NCI-H446 (cell line): ENCODE results near the gene CASR.
A peak's percentile ranks its signal among the peaks of the same experiment; 100 is the strongest.
"Not testable (repeated sequence)": the region's sequence is repeated elsewhere in the genome, so short reads cannot be mapped to it uniquely, and the experiment has no call there.

ENCODE experiments used
- DNase-seq, 2 experiments: peaks; one replicate each; lab custom pipeline; 2025; lab: John Stamatoyannopoulos, UW

Gene CASR, protein sequence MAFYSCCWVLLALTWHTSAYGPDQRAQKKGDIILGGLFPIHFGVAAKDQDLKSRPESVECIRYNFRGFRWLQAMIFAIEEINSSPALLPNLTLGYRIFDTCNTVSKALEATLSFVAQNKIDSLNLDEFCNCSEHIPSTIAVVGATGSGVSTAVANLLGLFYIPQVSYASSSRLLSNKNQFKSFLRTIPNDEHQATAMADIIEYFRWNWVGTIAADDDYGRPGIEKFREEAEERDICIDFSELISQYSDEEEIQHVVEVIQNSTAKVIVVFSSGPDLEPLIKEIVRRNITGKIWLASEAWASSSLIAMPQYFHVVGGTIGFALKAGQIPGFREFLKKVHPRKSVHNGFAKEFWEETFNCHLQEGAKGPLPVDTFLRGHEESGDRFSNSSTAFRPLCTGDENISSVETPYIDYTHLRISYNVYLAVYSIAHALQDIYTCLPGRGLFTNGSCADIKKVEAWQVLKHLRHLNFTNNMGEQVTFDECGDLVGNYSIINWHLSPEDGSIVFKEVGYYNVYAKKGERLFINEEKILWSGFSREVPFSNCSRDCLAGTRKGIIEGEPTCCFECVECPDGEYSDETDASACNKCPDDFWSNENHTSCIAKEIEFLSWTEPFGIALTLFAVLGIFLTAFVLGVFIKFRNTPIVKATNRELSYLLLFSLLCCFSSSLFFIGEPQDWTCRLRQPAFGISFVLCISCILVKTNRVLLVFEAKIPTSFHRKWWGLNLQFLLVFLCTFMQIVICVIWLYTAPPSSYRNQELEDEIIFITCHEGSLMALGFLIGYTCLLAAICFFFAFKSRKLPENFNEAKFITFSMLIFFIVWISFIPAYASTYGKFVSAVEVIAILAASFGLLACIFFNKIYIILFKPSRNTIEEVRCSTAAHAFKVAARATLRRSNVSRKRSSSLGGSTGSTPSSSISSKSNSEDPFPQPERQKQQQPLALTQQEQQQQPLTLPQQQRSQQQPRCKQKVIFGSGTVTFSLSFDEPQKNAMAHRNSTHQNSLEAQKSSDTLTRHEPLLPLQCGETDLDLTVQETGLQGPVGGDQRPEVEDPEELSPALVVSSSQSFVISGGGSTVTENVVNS

GRCh38 chr3:122183521-122183892, at the start of gene CASR:
TSS of gene CASR (plus strand) at chr3:122183668. CDS start at chr3:122254190, 70,522 bp downstream.
- DNase-seq, result no peak

GRCh38 chr3:122146466-122146865, 37.0 kb upstream of the CASR start:
- DNase-seq, result no peak

DNA sequence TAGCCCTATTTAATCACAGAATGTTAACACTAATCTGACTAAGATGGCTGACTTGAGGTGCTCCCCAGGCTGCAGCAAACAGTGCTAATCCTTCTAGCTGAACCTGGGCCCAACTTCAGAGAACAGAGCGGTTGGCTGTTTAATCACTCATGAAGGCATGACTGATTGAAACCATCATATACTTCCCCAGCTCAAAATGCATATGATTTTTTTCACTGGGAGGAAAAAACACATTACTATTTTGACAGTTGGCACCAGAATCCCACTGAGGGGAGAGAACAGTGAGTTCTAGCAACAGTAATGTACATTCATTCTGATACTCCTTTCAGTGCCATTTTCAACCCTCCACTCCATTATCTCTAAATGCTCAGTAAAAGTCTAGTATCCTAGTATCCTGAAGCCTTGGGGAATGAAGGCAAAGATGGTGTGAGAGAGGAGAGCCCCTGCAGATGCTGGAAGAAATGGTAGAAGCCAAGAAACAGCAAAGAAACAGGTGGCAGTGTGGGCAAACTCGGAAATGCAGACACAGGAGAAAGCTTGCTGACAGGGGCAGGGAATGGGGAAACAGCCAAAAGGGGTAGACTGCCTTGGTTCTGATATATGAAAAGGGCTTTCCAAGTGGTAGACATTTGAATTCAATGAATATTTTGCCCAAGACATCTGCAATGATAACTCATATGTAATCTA, 34.4 kb upstream of the CASR start:
- no peak for DNase-seq

DNA sequence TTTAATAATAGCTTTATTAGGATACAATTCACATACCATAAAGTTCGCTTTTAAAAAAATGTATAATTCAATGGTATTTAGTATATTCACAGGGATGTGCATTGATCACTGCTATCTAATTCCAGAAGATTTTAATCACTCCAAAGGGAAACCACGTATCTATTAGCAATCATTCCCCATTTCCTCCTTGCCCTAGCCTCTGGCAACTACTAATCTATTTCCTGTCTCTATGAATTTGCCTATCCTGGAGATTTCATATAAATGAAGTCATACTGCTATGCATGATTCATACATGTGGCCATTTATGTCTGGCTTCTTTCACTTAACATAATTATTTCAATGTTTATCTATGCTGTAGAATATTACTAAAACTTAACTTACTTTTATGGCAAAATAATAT, 32.0 kb upstream of the CASR start:
- no peak for DNase-seq

- not testable (repeated sequence) for DNase-seq
Measured at GRCh38 chr3:122164983-122165382, 18.5 kb upstream of the CASR start.

DNA sequence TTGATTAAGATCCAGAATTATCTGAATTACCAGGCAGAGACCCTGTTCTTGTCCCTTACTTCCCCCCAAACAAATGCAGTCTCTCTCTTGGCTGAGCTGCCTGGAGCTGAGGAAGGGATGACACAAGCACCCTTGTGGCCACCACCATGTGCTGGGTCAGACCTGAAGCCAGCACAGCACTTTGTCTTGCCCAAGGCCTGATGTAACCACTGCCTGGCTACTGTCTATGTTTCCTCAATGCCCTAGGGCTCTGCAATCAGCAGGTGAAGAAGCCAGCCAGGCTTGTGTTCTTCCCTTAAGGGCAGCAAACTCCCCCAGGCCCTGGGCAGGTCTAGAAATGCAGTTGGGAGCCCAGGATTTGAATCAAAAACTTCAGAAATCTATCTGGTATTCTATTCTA, 15.8 kb upstream of the CASR start:
- no peak for DNase-seq

DNA sequence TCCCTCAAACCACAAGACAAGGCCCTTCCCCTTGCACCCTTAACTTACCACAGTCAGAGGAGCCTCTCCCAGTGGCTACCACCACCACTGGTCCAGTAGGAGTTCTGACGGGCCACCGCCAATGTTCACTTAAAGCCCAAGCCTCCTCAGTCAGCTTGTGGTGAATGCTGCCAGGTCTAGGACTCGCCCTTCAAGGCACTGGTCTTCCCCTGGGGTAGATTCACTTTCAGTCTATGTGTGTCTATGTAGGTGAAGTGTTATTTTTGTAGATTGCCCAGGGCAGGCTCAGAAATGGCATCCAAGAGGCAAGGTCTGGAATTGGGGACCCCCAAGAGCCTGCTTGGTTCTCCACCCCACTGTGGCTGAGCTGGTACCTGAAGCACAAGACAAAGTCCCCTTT, 15.4 kb upstream of the CASR start:
- DNase-seq, result no peak

DNA sequence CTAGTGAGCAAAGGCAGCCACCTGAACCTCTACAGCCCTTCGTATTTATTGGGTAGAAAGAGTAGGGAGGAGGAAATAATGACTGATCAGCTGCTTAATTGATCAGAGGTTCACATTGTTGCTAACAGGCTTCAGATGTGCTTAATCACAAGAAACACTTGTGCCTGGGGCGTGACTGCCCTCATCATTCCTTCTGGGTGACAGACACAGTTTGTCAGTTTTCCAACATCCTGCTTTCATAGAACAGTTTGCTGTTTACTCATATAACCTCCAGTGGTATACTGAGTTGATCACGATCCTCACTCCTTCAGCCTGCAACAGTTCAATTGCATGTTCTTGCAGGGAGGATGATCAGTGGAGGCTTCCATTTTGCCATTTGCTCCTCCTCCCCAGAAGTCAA, 13.6 kb upstream of the CASR start:
- no peak for DNase-seq

GRCh38 chr3:122171361-122171760, 12.1 kb upstream of the CASR start:
- not testable (repeated sequence) for DNase-seq

DNA sequence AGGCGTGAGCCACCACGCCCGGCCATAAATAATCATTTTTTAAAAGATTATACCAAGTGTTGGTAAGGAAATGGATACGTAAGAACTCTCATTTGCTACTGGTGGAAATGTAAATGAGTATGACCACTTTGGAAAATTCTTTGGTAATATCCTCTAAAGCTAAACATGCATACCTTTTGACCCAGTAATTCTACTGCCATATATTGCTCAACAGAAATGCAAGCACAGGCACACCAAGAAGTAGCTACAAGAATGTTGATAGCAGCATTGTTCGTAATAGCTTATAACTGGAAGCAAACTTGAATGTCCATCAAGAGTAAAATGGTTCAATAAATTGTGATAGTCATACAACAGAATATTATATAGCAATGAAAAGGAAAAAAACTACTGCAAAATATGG, 4.8 kb upstream of the CASR start:
- DNase-seq, result no peak

DNA sequence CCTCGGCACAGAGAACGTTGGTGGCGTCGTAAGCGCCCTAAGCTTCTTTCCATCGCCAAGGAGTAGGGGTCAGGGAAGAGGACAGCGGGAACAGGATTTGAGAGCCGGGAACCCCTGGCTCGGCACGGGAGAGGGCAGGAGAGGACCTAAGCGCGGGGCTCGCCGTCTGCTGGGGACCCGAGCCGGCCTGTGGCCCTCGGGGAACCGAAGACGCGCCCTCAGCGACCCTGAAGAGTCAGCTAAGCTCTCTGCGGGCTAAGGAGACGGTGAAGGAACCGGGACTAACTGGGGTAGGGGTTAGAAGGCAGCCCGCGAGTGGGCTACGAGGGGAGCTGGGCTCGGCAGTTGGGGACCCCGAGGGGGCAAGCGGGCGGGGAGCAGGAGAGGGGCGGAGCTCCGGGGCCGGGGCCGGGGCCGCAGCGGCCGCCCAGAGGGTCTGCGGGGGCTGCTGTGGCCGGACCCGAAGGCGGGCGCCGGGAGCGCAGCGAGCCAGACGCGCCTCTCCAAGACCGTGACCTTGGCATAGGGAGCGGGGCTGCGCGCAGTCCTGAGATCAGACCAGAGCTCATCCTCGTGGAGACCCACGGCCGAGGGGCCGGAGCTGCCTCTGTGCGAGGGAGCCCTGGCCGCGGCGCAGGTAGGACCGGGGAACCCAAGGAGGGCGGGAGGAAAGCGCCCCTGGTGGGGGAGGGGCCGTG, 574 bp downstream of the CASR start:
- no peak for DNase-seq

GRCh38 chr3:122184591-122184929, 1.1 kb downstream of the CASR start:
- DNase-seq, result no peak

DNA sequence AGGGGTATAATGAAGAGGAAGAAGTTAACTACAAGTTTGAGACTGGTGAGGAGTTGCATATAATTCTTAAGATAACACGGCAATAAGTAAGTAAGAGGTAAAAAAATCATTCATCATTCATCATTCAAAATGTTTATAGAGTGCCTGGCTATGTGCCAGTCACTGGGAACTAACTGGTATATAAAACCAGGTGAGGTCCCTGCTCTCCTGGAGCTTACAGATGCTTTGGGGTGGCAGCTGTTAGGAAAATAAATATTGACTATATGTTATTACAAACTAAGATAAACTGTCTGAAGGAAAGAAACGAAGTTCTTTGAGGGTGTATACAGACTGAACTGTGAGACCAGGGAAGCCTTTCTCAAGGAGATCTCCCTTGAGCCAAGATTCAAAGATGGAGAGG, 2.9 kb downstream of the CASR start:
- no peak for DNase-seq

- DNase-seq, result no peak
Measured at GRCh38 chr3:122188737-122189136, 5.3 kb downstream of the CASR start.

DNA sequence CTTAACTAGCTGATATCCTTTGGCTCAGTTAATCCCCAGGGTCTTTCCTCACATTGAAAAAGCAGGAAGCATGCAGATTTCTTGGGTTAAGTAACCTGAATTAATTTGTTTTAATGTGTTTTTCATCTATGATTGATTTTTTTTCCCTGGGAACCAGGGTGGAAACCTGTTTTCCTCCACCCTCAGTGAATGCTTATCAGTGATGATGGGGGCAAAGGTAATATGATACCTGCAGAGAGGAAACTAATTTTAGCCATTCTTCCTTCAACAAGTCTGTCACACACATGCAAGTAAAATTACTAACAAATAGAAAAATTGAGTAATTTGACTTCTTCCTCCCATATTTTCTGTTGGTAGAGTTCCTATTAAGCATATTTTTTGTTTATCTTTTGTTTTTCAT, 5.9 kb downstream of the CASR start:
- DNase-seq, result no peak

DNA sequence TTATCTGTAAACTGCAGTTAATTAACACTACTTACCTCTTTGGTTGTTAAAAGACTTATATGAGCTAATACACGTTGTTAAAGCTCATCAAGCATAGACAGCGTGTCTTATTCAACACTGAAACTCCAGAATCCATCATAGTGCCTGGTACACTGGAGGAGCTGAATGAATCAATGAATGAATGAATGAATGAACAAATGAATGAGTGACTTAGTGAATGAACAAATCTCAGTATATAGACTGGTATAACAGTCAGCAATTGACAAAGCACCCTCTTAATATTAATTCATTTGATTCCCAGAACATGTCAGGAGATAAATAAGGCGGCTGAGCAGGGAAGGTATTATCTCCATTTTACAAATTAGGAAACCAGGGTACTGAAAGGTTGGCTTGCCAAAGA, 7.1 kb downstream of the CASR start:
- no peak for DNase-seq

- no peak for DNase-seq
Measured at GRCh38 chr3:122198966-122199365, 15.5 kb downstream of the CASR start.

DNA sequence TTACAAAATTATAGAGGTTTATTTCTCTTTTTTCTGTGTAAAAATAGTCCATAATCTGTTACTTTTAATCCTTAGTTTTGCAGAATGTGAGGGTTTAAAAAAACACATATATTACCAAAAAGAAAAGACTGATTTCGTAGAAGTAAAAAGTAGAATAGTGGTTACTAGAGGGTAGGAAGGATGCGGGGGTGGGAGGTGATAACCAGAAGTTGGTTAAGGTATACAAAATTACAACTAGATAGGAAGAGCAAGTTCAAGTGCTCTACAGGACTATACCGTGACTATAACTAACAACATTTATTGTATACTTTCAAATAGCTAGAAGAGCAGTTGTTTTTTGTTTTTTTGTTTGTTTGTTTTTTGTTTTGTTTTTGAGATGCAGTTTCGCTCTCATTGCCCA, 16.1 kb downstream of the CASR start:
- DNase-seq, result no peak

GRCh38 chr3:122200661-122201060, 17.2 kb downstream of the CASR start:
- DNase-seq, result peak in 1 of 2 experiments; percentile 3

DNA sequence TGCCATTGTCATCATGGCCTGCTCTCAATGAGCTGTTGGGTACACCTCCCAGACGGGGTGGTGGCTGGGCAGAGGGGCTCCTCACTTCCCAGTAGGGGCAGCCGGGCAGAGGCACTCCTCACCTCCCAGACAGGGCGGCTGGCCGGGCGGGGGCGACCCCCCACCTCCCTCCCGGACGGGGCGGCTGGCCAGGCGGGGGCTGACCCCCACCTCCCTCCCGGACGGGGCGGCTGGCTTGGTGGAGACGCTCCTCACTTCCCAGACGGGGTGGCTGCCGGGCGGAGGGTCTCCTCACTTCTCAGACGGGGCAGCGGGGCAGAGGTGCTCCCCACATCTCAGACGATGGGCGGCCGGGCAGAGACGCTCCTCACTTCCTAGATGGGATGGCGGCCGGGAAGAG, 18.0 kb downstream of the CASR start:
- DNase-seq, result not testable (repeated sequence)

DNA sequence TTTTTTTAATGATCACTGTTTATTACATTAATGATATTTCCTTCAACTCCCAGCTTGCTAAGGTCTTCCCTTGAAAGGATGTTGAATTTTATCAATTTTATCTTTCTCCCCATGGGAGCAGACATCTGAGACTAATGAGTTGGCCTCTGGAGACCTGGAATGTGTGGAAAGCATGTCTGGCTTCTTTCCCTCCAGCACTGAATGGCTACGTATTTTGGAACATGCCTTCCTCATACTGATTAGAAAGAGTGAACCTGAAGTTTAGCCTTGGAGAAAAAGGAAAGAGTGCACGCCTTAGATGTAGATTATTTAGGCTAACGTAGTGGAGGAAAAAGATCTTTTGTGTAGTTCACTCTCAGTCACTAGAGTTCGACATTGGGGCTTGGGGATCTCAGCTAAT, 25.1 kb downstream of the CASR start:
- DNase-seq, result no peak

- no peak for DNase-seq
Measured at GRCh38 chr3:122213650-122214049, 30.2 kb downstream of the CASR start.
